Measurements from ENCODE around the gene GTF2A1.

Gene GTF2A1

GRCh38 chr14:81127785-81128184, 93.0 kb downstream of the GTF2A1 start:
- DNase-seq, result no peak

- DNase-seq, result no peak
Observed at GRCh38 chr14:81125536-81125935, 95.2 kb downstream of the GTF2A1 start.
